Right lobe of liver (tissue), 6 donors: ENCODE results near the gene CANT1. TPM values are rescaled to one million over a fixed set of nuclear protein-coding genes. Genes with fewer than 3 reads are reported as not detected.

Source experiments
- ATAC-seq, 4 donors: fragments of 200-7000 bp; cut with Tn5 transposase; one replicate each; pipeline ENCODE4 v1.9.1; 2020; ENCODE audit warnings: mild to moderate bottlenecking in 4 of 4, moderate library complexity in 4 of 4
- DNase-seq, 3 donors: peaks; one replicate each; pipeline ENCODE4 v3.0.0-alpha.2; 2020
- H3K27ac ChIP-seq, 3 donors: fragments of 200-600 bp; one replicate each; pipeline ENCODE4 v1.8.0; 2022
- H3K27me3 ChIP-seq, 2 donors: fragments of 200-600 bp; one replicate each; pipeline ENCODE4 v1.8.0; 2022
- H3K36me3 ChIP-seq, 4 donors: fragments of 200-600 bp; sonication (generic) in 1 of 4; one replicate each; pipeline versions ENCODE4 v1.5.1 to v1.8.0; 2017 to 2022; ENCODE audit warnings: control low read depth in 1 of 4
- H3K4me1 ChIP-seq, 4 donors: fragments of 200-600 bp; sonication (generic) in 1 of 4; one replicate each; pipeline versions ENCODE4 v1.5.1 to v1.8.0; 2017 to 2022; ENCODE audit warnings: control low read depth in 1 of 4
- H3K4me3 ChIP-seq, 3 donors: fragments of 200-600 bp; one replicate each; pipeline ENCODE4 v1.8.0; 2022
- H3K9me3 ChIP-seq, 4 donors: fragments of 200-600 bp; sonication (generic) in 1 of 4; one replicate each; pipeline versions ENCODE4 v1.5.1 to v1.8.0; 2017 to 2022; ENCODE audit warnings: control low read depth in 1 of 4
- CTCF ChIP-seq, 4 donors: fragments of 200-600 bp in 3 of 4; fragments of 450-650 bp in 1 of 4; IDR thresholded peaks; one replicate each; pipeline versions ENCODE4 v1.5.1 to v1.8.0; 2016 to 2022; ENCODE audit warnings: antibody characterized with exemption in 4 of 4, mild to moderate bottlenecking in 2 of 4
- POLR2A ChIP-seq: fragments of 450-650 bp; IDR thresholded peaks from one replicate; pipeline ENCODE4 v1.6.1; 2017; ENCODE audit warnings: antibody characterized with exemption, mild to moderate bottlenecking
- WGBS: methylation state at CpG from one replicate; pipeline ENCODE4 v1.1.6; 2018; ENCODE audit warnings: low coverage, low lambda C conversion rate; ENCODE audit not compliant: insufficient coverage; ENCODE audit errors: missing lambda C conversion rate; 5-methylcytosine and 5-hydroxymethylcytosine counted together
- intact Hi-C, 2 donors: fragments of 100-400 bp; cut with DNase I; formaldehyde crosslinking; loops; one replicate each; pipeline versions ENCODE4 v1.11.2 to v1.14.1; 2022
- total RNA-seq, 6 experiments: library from RNA; depleted of rRNA in 2 of 6; stranded (reverse); fragments of >200 nt in 2 of 6; fragmentation: NEBNext Ultra II Directional in 3 of 6; extraction: Animal tissue kit (Norgen Biotek cat#: 25700) in 3 of 6; gene quantifications; one replicate each; pipeline versions ENCODE4 v1.1.0 to v1.2.4, GENCODE V29; 2016 to 2023
- donor health status: DM: no; HTN: yes; CAD: no.
- donor health status: DM: no; HTN: no; CAD: no.
- donor health status: DM: no; HTN: no; CAD: no.
- donor health status: DM: no; HTN: yes; CAD: no.
- donor health status: DM: no; HTN: yes; CAD: no.

The CANT1 gene
- total RNA-seq, 6 experiments from 2014 or later: 15.6 to 26.3 (median 18.7) TPM

- TF ChIP-seq CTCF (IDR thresholded peaks at IDR 0.05) (no peak), POLR2A (no peak)
- Histone ChIP-seq H3K4me1 (no peaks in the 10 kb centered on the region), H3K36me3 (no peaks in the 10 kb centered on the region), H3K9me3 (no peaks in the 10 kb centered on the region), H3K27me3 (no peaks in the 10 kb centered on the region), H3K27ac (no peak overlapping the region), H3K4me3 (no peak overlapping the region)
- intact Hi-C loops: no loop called here
- ATAC-seq: no peak
- WGBS: 36% methylated on average over 1 of the region's 11 CpGs
- DNase-seq: no peak
Measured at GRCh38 chr17:79044462-79044861, 34.9 kb upstream of the CANT1 start.

DNA sequence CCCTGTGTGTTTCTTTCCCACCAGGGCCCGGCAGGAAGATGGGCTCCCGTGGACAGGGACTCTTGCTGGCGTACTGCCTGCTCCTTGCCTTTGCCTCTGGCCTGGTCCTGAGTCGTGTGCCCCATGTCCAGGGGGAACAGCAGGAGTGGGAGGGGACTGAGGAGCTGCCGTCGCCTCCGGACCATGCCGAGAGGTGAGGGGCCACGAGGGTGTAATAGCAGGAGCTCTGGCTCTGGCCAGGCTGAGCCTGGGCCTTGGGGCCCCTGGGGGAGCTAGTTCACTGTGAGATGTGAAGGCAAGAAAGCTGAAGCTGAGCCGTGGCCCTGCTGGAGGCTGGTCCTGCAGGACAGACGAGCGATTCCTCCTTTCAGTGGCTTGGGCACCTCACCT, 34.4 kb upstream of the CANT1 start:
- DNase-seq: no peak
- Histone ChIP-seq H3K36me3 (no peaks in the 10 kb centered on the region), H3K27ac (no peak overlapping the region), H3K4me1 (no peaks in the 10 kb centered on the region), H3K4me3 (no peak overlapping the region), H3K27me3 (no peaks in the 10 kb centered on the region), H3K9me3 (no peaks in the 10 kb centered on the region)
- TF ChIP-seq POLR2A: no peak
- TF ChIP-seq CTCF (IDR thresholded peaks at IDR 0.05): no peak
- no peak for ATAC-seq
- intact Hi-C loops: no loop called here
- 42% methylated on average over 5 of the region's 12 CpGs for WGBS

DNA sequence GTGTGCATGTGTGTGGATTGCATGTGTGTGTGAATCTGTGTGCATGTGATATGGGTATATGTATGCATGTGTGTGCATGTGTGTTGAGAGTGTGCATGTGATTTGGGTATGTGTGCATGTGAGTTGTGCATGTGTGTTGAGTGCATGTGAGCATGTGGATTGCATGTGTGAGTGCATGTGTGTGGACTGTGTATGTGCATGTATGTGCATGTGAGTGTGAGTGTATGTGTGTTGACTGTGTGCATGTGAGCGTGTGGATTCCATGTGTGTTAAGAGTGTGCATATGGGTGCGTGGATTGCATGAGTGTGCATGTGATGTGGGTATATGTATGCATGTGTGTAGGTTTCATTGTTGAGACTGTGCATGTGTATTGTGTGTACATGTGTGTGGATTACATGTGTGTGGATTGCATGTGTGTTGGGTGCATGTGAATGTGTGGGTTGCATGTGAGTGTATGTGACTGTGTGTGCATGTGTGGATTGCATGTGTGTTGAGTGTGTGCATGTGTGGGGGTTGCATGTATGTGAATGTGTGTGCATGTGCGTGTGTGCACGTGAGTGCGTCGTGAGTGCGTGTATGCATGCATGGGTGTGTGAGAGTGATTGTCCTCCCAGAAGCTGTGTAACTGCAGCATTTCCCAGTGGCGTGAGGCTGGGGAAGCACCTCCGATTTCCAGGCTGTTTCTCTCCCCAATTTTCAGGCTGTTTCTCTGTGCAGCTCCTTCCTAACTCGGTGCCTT, 33.8 kb upstream of the CANT1 start:
- Histone ChIP-seq H3K27me3 (no peaks in the 10 kb centered on the region), H3K9me3 (no peaks in the 10 kb centered on the region), H3K36me3 (no peaks in the 10 kb centered on the region), H3K4me3 (no peak overlapping the region), H3K4me1 (no peaks in the 10 kb centered on the region), H3K27ac (no peak overlapping the region)
- ATAC-seq (no peak), DNase-seq (no peak)
- WGBS: 74% methylated on average over 3 of the region's 10 CpGs
- TF ChIP-seq CTCF (IDR thresholded peaks at IDR 0.05) (no peak), POLR2A (no peak)
- intact Hi-C loops: no loop called here

- Histone ChIP-seq H3K27me3 (no peaks in the 10 kb centered on the region), H3K36me3 (no peaks in the 10 kb centered on the region), H3K4me3 (no peak overlapping the region), H3K4me1 (no peaks in the 10 kb centered on the region), H3K9me3 (no peaks in the 10 kb centered on the region), H3K27ac (no peak overlapping the region)
- intact Hi-C loops: no loop called here
- ATAC-seq (peak; percentile 59 to 73 (median 67)), DNase-seq (peak in 2 of 3 donors; percentile 74 to 76)
- TF ChIP-seq POLR2A (no peak), CTCF (IDR thresholded peaks at IDR 0.05) (peak; percentile 62 to 84 (median 76))
- WGBS: 58% methylated on average over 9 of the region's 13 CpGs
Measured at GRCh38 chr17:79042421-79043190, 33.0 kb upstream of the CANT1 start.
